Mononuclear cell (primary cell): ENCODE results near the gene MSH6. TPM values are rescaled to one million over a fixed set of nuclear protein-coding genes. Genes with fewer than 3 reads are reported as not detected.
"Not testable (repeated sequence)": the region's sequence is repeated elsewhere in the genome, so short reads cannot be mapped to it uniquely, and the experiment has no call there.

Source experiments
- H3K27me3 ChIP-seq: 2 replicates; pipeline ENCODE4 v1.6.0; 2011; ENCODE audit warnings: low read length, control low read depth; ENCODE audit not compliant: insufficient read depth
- H3K4me1 ChIP-seq: 2 replicates; pipeline ENCODE4 v1.5.1; 2011; ENCODE audit warnings: mild to moderate bottlenecking, low read length, control low read depth; ENCODE audit not compliant: insufficient read depth
- H3K4me3 ChIP-seq: 2 replicates; pipeline ENCODE4 v1.5.1; 2011; ENCODE audit warnings: mild to moderate bottlenecking, low read length, moderate library complexity
- H3K9me3 ChIP-seq: 2 replicates; pipeline ENCODE4 v1.5.1; 2011; ENCODE audit warnings: low read depth, mild to moderate bottlenecking, control low read depth, low read length
- total RNA-seq: library from RNA; depleted of rRNA; stranded (reverse); fragments of >200 nt; gene quantifications from one replicate; pipeline ENCODE4 v1.2.3, GENCODE V29; 2012

MSH6 gene
- total RNA-seq, 1 donor = 30.9 TPM

DNA sequence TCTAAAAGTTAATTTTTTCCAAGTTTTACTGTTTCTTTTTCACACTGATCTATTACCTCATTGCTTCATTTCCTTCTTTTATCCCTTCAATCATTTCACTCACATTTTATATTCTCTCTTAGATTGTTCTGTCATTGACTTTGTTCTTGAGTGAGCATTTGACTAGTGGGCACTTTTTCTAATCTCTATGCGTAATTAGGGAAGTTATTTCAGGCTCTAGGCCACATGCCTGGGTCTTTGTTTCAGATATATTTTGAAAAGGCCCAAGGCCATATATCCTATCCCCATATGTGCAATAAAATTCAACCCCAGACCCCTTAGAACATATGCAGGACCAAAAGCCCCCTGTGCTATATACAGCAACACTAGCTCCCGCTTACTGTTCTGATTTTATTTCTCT lies 61.2 kb downstream of the MSH6 start:
- H3K27me3 ChIP-seq = no peaks in the 10 kb centered on the region
- no peaks in the 10 kb centered on the region for H3K9me3 ChIP-seq

GRCh38 chr2:47849368-47849767 lies 66.4 kb downstream of the MSH6 start:
- no peak overlapping the region for H3K4me3 ChIP-seq
- H3K27me3 ChIP-seq = no peaks in the 10 kb centered on the region
- no peaks in the 10 kb centered on the region for H3K9me3 ChIP-seq
- peaks cover 4% of the 10 kb centered on the region for H3K4me1 ChIP-seq

More for the DNA sequence above, 61.2 kb downstream of the MSH6 start:
- H3K4me1 ChIP-seq = peaks cover 4% of the 10 kb centered on the region
- no peak overlapping the region for H3K4me3 ChIP-seq

GRCh38 chr2:47850198-47850597 lies 67.3 kb downstream of the MSH6 start:
- Histone ChIP-seq H3K9me3 (no peaks in the 10 kb centered on the region), H3K27me3 (no peaks in the 10 kb centered on the region), H3K4me1 (peaks cover 1% of the 10 kb centered on the region), H3K4me3 (no peak overlapping the region)

DNA sequence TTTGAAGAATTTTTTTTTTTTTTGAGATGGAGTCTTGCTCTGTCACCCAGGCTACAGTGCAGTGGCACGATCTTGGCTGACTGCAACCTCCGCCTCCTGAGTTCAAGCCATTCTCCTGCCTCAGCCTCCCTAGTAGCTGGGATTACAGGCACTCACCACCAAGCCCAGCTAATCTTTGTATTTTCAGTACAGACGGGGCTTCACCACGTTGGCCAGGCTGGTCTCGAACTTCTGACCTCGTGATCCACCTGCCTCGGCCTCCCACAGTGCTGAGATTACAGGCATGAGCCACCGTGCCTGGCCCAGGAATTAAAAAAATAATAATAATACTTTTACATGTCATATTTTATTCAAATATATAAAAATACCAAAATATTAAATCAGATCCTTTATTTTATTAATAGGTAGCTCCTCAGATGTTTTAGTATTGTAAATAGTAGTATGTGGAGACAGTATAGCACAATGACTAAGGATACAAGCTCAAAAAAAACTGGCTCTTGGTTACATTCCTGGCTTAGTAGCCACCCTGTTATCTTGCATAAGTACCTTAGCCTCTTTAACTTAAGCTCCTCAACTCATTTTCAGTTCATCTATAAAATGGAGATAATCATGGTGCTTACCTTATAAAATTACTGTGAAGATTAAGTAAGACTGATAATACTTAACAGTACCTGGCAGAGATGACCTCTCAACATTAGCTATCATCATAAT lies 70.3 kb downstream of the MSH6 start:
- not testable (repeated sequence) for H3K4me3 ChIP-seq, H3K9me3 ChIP-seq, H3K27me3 ChIP-seq
- peaks cover 22% of the 10 kb centered on the region for H3K4me1 ChIP-seq

Other genes with a start within 250 kb of the MSH6 start
- gene KCNK12, start 212.2 kb upstream of the MSH6 start, total RNA-seq = 0.10 TPM
- 121 TPM for gene FBXO11, start 123.4 kb downstream of the MSH6 start, total RNA-seq